ENCODE results near the gene ARHGAP27.
"Not testable (repeated sequence)": the region's sequence is repeated elsewhere in the genome, so short reads cannot be mapped to it uniquely, and the experiment has no call there.

GRCh38 chr17:45440839-45441515, 8.3 kb upstream of the ARHGAP27 start:
- not testable (repeated sequence) for TF ChIP-seq CTCF (IDR thresholded peaks at IDR 0.05; ENCODE audit: insufficient read depth, low read depth, low read length); EZH2 (IDR thresholded peaks at IDR 0.05; ENCODE audit: insufficient read depth, low read length)
